HG03095 (cell line): Measurements from ENCODE around the gene ARMC7.
"Not testable (repeated sequence)": the region's sequence is repeated elsewhere in the genome, so short reads cannot be mapped to it uniquely, and the experiment has no call there.

Experiments used
- ATAC-seq: cut with Tn5 transposase; IDR thresholded peaks from one replicate; pipeline ENCODE4 v1.9.1; 2021; ENCODE audit warnings: moderate library complexity; ENCODE audit not compliant: unreplicated experiment

Gene ARMC7

DNA sequence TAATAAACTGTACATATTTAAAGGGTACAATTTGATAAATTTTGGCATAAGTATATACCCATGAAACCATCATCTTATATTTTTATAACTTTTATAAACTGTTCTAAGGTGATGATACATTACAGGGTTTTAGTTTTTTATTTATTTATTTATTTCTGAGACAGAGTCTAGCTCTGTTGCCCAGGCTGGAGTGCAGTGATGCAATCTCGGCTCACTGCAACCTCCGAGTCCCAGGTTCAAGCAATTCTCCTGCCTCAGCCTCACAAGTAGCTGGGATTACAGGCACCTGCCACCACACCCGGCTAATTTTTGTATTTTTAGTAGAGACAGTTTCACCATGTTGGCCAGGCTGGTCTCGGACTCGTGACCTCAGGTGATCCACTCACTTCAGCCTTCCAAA is 18.2 kb downstream of the ARMC7 start:
- not testable (repeated sequence) for ATAC-seq

DNA sequence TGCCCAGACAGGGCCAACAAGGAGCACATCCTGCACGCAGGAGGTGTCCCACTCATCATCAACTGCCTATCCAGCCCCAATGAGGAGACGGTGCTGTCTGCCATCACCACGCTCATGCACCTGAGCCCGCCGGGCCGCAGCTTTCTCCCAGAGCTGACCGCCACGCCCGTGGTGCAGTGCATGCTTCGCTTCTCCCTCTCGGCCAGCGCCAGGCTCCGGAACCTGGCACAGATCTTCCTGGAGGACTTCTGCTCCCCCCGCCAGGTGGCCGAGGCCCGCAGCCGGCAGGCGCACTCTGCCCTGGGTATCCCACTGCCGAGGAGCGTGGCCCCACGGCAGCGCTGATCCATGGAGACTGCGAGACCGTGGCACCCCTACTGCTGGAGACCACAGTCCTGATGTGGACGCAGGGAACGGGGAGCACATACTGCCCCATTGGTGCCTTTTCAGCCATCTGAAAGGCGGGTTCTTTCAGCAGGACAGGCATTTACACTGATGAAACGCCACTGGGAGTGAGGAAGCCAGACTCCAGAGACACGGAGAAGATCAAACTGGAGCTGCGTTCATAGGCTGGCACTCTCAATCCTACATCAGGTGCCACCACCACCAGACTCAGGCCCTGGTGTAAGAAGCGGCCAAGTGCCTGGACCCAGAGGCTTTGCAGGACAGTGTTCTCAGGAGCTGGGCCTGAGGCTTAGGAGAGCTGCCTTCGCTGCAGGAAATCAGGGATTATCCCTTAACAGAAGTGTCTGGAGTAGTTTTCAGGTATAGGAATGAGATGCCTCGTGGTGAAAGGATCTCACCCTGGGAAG is 19.1 kb downstream of the ARMC7 start:
- ATAC-seq, result no peak

DNA sequence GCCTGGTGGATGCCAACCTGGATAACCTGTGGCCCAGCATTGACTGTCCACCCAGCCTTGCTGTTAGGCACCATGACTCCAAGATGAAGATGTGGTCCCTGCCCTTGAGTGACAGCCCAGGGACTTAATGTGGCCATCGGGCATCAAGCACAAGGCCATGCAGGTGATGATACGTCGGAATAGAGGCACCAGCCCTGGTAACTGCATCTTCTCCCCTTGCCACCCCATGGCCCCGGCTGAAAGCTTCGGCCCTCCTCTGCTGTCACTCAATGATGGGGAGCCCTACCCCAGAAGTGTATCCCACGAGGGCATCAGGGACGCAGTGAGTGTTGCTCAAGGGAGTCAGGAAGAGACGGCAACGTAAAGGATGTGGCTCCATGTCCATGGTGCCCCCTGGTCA is 19.8 kb downstream of the ARMC7 start:
- no peak for ATAC-seq

DNA sequence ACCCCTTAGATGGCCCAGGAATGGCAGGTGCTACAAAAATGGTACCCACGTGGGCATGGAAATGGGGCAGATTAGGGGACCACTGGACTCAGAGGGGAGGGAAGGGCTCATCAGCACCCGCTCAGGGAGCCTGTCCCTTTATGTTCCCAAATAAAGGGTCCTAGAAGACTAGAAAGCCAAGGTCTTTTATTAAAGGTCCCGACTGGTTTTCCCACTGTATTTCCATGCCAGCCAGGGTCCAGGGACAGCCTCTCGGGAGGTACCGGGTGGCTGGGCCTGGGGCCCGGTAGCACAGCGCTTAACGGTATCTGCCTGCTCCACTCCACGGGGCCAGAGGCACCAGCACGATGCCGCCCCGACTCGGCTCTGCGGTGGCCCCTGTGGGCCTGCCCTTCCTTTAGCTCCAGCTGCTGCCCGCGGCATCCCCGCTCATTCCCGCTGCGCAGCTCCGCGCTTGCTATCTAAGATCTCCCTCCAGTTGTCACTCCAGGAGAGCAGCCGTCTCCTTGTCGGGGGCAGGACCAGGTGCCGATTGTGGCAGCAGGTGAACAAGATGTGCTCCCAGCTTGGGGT is 20.4 kb downstream of the ARMC7 start:
- ATAC-seq, result no peak

DNA sequence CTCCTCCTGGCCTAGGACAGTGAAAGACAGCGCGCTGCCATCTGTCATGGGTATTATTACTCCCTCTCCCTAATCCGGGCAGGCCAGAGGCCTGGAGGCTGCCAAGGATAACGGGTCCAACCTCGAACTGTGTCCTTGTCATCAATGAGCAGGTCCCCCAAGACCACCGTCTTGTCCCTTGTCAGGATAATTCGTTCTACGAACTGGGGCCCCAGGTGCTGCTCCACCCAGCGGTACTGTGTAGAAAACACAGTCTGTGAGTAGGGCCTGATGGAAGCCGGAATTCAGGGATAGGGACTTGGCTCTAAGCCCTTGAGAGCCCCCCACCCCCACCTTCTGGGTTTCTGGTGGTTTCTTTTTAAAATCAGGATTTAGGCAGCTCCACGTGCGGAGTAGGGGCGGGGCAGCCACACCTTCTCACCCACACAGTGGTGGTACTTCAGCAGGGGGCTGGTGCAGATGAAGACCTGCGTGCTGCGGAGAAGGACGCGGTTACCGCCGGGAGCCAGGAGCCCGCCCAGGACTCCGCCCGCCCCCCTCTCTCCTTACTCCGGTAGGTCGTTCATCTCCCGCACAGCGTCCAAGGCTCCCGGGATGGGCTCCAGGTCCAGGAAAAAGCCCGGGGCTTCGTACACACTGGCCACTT is 21.0 kb downstream of the ARMC7 start:
- no peak for ATAC-seq

DNA sequence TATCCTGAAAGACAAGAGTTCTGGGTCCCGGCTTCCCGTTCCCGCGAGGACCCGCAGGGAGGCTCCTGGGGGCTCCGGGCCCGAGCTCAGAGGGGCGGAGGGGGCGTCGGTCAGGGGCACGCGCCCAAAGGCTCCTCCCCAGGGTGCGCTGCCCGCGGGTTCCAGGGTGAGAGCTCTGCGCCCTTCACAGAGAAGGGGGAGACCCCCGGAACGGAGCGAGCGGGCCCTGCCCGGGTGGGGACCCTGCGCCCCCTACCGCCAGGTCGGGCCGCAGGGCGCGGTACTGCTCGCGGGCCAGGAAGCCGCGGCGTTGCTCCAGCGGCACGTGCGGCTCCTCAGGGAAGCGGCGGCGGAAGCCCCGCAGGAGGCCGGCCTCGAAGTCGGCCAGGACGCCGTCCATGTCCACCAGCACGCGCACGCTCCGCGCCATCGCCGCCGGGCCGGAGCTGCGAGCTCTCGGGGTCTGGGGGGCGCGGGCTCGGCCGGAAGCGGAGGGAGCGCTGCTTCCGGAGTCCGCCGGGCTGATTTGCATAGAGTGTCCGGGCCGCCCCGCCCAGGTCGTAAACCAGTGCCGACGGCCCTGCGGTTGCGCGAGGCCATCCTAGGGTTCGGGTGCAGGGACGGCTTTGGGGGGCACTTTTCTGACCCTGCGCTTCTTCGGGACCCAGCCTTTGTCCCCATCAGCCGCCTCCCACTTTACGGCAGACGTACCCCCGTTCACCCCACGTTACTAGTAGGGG is 21.7 kb downstream of the ARMC7 start, which contains the start of gene NT5C:
NT5C (minus strand) TSS at position 465 of the 740 bp plus-strand sequence; CDS start at position 430, 35 bp downstream.
- ATAC-seq, result peak; percentile 71

DNA sequence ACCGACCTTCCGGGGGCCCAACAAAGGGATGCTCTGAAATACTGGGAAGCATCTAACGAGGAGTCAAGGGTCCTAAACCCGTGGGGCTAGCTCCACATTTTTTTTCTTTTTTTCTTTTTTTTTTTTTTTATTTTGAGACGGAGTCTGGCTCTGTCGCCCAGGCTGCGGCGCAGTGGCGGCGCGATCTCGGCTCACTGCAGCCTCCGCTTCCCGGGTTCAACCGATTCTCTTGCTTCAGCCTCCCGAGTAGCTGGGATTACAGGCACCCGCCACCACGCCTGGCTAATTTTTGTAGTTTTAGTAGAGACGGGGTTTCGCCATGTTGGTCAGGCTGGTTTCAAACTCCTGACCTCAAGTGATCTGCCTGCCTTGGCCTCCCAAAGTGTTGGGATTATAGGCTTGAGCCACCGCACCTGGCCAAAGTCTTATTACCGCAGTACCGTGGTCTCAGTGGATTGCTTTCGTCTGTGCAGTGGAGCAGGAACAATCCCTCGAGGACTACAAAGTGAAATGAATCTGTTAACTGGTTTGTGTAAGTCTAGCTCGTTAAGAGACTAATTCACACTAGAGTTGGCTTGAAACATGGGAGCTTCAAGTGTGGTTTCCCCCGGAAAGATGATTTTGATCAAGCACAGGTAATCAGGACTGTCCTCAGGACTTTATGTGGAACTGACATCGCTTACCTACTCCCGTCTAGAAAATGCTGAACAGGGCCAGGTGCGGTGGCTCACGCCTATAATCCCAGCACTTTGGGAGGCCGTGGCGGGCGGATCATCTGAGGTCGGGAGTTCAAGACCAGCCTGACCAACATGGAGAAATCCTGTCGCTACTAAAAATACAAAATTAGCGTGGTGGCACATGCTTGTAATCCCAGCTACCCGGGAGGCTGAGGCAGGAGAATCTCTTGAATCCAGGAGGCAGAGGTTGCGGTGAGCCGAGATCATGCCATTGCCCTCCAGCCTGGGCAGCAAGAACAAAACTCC is 22.5 kb downstream of the ARMC7 start:
- not testable (repeated sequence) for ATAC-seq

DNA sequence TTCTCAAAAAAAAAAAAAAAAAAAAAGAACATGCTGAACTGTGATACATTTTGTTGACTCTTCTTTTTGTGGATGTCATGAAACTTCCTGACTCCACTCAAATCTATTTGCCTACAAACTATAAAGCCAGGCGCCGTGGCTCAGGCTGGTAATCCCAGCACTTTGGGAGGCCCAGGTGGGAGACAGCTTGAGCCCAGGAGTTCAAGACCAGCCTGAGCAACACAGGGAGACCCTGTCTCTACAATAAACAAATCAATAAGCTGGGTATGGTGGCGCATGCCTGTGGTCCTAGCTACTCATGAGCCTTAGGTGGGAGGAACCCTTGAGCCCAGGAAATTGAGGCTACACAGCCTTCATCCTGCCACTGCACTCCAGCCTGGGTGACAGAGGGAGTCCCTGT is 23.2 kb downstream of the ARMC7 start:
- ATAC-seq, result no peak

DNA sequence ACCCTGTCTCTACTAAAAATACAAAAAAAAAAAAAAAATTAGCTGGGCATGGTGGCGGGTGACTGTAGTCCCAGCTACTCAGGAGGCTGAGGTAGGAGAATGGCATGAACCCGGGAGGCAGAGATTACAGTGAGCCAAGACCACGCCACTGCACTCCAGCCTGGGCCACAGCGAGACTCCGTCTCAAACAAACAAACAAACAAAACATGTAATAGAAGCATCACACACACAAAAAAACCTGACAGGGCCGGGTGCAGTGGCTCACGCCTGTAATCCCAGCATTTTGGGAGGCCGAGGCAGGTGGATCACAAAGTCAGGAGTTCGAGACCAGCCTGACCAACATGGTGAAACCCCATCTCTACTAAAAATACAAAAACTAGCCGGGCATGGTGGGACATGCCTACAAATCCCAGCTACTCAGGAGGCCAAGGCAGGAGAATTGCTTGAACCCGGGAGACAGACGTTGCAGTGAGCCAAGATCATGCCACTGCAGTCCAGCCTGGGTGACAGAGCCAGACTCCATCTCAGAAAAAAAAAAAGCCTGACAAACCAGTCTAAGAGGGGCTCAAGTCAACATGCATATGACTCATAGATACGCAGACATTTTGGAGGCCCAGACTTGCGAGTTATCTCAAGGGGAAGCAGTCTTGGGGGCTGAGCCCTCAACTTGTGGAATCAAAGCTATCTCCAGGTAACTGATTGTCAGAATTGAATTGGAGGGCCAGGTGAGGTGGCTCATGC is 24.0 kb downstream of the ARMC7 start:
- not testable (repeated sequence) for ATAC-seq

DNA sequence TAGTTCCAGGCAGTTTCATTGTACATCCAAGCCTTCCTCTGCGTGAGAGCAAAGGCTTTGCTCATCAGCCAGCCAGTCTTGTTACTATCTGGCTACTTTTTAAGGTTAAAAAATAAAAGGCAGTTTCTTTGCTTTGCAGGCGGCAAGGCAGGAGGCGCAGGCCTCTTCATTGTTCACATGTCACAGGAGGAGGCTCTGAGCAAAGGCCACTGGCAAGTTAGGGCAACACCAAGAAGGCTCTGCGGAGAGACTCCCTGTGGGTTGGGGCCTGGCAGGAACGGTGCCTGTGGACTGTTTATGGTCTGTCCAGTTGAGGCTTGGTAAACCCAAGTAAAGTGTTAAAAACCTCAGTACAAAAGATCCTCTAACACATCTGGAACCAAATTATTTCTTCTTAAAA is 25.7 kb downstream of the ARMC7 start:
- ATAC-seq, result no peak

DNA sequence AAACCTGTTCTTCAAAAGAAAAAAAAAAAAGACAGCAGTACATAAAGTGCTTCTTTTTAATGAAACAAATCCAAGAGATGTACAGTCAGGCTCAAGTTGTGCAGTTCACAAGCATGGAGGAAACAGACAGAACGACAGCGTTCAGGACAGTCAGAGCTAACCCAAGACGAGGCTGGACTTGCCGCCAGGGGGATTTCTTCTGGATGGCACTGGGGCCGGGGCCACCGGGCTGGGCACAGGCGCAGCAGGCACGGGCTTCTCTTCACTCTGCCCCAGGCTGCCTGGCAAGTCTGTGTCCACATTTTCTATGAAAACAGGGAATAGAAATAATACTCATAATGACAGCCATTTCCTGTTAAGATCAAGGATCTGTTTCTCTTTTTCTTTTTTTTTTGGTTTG is 26.2 kb downstream of the ARMC7 start:
- ATAC-seq, result no peak

DNA sequence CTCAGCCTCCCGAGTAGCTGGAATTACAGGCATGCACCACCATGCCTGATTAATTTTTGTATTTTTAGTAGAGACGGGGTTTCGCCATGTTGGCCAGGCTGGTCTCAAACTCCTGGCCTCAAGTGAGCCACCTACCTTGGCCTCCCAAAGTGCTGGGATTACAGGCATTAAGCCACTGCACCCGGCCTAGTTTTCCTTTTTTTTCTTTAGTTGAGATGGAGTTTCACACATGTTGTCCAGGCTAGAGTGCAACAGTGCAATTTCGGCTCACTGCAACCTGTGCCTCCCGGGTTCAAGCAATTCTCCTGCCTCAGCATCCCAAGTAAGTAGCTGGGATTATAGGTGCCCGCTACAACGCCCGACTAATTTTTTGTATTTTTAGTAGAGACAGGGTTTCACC is 28.0 kb downstream of the ARMC7 start:
- ATAC-seq, result not testable (repeated sequence)

DNA sequence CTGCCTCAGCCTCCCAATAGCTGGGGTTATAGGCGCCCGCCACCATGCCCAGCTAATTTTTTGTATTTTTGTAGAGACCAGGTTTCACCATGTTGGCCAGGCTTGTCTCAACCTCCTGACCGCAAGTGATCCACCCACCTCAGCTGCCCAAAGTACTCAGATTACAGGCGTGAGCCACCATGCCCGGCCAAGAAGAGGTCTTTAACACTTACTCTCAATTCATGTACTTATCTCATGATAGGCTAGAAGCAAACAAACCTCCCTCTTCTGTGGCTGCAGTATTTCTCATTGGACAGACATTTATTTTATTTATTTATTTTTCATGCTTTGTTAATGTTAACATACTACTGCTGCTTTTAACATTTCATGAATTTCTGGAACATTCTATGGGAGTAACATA is 28.8 kb downstream of the ARMC7 start:
- ATAC-seq, result no peak

DNA sequence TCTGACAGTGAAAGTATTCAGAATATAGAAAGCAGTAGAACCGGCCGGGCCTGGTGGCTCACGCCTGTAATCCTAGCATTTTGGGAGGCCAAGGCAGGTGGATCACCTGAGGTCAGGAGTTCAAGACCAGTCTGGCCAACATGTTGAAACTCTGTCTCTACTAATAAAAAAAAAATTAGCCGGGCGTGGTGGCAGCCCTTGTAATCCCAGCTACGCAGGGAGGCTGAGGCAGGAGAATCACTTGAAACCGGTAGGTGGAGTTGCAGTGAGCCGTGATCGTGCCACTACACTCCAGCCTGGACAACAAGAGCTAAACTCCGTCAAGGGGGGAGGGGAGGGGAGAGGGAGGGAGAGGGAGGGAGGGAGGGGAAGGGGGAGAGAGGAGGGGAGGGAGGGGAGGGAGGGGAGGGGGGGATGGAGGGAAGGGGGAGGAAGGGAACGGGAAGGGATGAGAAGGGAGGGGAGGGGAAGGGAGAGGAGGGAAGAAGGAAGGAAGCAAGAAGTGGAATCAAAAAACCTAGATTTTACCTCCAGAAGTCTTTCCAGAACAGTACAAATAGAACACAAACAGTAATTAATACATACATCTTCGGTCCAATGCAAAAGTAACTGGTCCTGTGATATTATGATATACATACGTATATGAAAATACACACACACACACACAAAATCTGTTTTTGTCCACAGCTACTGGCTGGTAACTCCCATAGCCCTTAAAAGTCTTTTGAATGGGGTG is 32.6 kb downstream of the ARMC7 start:
- ATAC-seq, result no peak

DNA sequence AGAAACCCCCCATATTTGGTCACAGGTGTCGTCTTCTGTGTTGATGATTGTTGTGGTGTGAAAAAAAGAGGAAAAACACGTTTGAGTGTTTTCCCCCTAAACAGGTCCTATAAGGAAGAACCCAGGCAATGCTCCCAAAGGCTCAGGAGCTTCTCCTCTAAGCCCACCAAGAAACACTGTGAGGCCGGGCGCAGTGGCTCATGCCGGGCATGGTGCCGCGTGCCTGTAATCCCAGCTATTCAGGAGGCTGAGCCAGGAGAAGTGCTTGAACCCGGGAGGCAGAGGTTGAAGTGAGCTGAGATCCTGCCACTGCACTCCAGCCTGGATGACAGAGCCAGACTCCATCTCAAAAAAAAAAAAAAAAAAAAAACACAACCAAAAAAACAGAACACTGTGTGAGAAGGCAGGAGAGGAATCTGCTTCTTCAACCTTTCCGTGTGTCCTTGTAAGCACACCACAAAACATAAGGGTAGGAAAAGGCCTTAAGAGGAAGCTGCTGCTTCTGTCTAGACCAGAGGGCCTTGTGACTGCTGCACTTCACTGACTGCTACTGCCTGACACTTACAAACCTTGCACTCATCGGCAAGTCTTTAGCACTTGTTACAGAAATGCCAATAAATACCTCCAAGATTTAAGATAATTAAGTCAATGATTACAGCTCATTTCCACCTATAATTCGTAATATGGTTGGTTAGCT is 35.2 kb downstream of the ARMC7 start:
- no peak for ATAC-seq

DNA sequence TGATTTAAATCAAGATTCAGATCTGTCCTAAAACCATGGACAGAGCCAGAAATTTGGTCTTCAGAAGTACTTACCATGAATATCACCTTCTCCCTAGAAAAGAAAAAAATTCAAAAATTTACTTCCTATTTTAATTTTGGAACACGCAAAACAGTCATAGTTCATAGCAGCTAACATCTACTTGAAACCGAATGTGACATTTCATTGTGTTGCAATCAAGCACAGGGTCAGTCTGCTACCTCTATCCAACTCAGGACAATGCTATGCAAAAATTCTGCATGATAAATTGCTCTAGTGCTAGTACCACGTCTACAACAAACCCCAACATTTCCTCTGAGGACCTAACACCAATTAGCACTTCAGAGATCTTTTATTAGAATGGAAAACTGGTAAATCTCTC is 36.8 kb downstream of the ARMC7 start:
- no peak for ATAC-seq

DNA sequence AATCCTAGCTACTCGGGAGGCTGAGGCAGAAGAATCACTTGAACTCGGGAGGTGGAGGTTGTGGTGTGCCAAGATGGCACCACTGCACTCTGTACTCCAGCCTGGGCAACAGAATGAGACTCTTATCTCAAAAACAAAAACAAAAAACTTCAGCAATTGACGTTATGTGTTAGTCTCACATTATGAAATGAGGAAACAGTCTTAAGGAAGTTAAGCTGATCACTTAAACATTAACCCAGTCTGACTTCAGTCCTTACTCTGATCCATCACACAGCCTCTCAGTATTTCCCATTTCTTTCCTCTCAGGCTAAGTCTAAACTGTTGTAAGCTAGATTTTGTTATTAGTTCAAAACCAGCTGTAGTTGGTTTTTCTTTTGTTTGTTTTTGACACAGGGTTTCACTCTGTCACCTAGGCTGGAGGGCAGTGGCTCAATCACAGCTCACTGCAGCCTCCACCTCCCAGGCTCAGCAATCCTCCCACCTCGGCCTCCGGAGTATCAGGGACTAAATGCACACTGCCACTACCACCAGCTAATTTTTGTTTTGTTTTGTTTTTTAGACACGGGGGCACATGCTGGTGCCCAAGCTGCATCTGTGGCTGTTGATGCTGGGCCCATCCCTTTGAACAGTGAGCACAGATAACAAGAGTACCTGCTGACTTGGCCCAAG is 38.2 kb downstream of the ARMC7 start:
- ATAC-seq, result no peak

DNA sequence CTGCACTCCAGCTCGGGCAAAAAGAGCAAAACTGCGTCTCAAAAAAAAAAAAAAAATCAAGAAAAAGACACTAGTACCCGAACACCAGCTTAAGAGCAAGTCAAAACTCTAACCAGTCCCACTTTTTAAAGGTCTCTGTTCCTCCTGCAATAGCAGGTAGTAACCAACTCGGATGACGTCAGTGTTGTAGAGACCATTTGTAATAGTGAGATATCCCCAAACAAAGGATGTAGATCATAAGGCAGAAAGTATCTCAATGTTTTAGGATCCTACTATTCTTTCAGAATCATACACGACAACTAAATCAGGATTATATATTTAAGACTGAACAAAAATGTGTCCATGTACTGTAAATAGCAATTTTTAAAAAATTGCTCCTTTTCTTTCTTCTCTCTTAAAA is 42.2 kb downstream of the ARMC7 start:
- ATAC-seq, result no peak
